Activated CD8-positive, alpha-beta memory T cell treated with anti-CD3 and anti-CD28 coated beads for 1 hour (primary cell): Measurements from ENCODE around the gene NFATC1.

Experiments
- DNase-seq, 2 donors: peaks; one replicate each; pipeline ENCODE4 v3.0.0-alpha.2; 2020; ENCODE audit warnings: low read depth in 1 of 2; ENCODE audit errors: extremely low read depth in 1 of 2

The NFATC1 gene

DNA sequence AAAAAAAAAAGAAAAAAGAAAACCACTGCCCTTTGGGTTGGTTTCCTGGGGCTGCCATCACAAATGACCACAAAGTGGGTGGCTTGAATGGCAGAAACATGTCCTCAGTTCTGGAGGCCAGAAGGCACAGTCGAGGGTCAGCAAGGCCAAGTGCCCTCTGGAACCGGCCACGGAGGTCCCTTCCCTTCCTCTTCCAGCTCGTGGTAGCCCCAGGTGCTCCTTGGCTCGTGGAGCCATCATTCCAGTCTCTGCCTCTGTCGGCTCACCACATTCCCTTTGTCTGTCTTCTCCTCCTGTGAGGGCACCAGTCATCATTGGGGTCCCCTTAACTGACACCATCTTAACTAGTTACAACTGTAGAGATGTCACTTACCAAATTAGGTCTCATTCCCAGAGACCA lies 8.5 kb upstream of the NFATC1 start:
- no peak for DNase-seq

DNA sequence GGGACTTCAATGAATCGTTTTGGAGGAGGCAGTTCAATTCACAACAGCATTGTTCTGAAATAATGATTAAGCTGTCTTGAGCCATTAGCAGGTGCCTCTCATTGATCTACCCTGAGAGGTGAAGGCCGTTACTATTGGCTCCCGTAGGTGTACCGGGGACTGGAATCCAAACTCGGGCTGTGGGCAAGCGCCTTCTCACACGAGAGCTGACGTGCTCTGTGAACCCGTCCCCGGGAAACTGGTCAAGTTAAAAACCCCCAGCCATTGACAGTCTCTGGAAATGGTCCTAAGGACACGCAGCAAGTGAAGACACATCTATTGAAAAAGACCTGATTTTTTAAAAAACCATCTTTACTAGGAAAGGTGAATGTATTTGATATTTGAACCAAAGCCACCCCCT lies 8.1 kb upstream of the NFATC1 start:
- DNase-seq, result no peak

DNA sequence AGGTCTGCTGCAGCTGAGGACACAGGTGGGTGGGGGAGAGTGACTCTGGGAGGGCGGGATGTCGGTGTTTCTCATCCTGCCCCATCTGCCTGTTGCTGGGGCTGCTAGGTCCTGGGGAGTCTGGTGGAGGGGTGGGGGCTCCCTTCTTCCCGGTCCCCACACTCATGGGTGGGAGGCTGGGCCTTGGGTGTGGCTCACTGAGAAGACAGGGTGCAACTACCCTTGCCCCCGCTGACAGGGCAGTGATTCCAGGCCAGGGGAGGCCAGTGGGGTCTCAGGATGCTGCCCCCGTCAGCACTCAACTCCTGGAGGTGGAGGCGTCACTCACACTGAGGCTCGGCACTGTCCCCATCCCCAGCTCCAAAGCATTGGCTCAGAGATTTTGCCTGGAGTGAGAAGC lies 7.7 kb upstream of the NFATC1 start:
- no peak for DNase-seq

DNA sequence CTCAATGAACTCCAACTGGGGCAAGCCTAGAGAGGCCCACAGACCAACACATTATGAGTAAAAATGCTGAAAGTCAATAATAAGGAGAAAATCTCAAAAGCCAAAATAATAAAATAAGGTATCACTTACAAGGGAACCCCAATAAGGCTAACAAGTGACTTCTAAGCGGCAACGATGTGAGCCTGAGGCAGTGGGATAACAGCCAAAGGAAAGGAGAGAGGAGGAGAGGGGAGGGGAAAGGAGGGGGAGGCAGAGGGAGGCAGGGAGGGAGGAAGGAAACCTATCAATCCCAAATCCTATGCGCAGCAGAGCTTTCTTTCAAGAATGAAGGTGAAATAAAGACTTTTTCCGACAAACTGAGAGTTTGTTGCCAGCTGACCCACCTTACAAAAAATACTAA lies 6.0 kb upstream of the NFATC1 start:
- DNase-seq, result no peak

DNA sequence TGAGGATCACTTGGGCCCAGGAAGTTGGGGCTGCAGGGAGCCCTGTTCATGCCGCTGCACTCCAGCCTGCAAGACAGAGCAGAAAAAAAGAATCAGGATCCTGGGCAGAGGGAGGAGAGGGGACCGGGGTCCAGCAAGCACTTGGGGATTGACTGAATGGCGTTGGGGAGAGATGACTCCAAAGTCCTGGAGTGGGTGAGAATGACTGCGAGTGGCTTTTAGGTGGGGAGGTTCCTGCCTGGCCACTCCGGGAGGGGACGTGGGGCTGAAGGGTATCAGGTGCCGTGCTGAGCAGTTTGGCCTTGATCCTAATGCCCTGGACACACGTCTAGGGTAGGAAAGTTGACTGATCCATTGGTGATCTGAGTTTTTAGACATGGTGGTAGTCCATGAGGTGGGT lies 3.5 kb upstream of the NFATC1 start:
- no peak for DNase-seq

DNA sequence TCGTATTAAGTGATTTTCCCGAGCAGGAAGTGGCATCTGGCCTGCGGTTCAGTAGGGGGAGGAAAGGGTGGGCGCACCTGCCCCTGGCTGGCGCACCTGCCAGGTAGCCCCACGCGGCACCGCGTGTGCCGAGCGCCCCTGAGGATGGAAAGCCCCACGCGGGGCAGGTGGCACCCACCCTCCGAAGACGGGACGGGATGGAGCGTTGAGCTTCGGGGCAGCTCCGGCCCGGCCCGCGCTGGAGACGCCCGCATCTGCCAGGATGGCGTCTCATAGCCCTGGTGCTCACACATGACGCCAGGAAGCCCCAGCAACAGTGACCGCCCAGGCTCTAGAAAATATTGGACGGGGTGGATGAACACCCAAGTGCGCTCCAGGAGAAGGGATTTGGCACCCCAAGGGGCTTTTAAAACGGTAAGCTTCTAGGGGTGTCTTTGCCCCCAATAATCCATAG lies 2.5 kb upstream of the NFATC1 start:
- no peak for DNase-seq

DNA sequence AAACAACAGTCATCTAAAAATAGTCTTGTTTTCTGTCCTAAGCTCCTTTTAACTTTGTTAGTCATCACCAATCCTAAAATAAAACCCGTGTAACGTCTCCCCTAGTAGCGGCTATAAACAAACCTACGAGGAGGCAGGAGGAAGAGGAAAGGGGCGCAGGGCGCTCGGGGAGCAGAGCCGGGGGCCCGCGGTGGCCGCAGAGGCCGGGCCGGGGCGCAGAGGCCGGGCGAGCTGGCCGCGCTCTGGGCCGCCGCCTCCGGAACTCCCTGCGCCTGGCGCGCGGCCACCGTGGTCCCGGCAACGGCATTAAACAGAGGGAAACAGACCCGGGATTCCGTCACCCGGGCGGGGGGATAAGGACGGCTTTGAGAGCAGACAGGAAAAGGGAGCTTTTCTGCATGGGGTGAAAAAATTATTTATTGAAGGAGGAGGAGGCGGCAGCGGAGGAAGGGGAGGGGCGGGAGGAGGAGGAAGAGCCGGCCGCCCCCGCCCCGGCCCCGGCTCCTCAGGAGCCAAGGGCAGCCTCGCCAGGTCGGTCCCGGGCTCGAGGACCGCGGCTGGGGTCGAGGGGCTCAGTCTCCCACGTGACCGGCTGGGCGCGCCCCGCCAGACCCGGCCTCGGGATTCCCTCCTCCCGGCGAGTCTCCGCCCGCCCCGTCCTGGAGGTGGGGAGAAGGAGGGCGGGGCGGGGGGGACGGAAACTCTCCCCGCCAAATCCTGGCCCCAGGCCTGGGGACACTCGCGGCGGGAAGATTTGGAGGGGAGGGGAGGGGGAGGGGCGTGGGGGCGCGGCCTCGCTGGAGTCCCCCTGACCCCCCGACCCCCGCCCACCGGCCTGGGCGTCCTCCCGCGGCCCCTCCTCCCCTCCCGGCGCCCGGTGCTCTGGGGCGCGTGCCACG lies 1.8 kb upstream of the NFATC1 start:
- no peak for DNase-seq

DNA sequence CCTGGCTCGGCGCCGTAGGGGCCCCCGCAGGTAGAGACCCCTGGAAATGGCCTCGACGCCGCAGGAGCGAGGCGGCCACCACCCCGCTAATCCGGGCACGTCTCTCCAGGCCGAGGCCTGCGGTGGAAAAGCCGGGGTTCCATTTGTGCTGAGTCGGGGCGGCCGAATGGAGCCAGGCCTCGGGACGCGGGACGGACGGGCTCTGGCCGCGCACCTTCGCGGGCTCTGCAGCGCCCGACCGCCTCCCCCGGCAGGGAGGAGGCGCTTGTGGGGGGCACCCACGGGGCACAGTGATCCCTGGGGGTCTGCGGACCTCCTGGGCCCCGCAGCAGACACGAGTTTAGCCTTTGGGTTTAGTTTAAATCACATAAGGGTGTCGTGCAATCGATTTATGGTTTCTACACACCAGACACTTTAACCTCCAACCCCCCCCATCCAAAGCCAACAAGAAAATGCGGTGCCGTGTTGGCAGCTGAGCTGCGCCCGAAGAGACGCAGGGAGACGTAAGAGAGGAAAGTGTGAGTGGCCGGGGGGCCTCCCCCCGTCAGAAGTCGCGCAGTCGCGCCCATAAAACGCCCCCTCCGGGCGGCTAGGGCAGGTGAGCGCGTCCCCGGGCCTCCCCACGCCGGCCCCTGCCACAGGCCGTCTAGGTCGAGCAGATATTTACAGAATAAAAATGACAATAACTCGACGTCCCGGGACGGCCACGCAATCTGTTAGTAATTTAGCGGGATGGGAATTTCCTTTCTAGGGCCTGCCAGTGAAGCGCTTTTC lies 1.0 kb upstream of the NFATC1 start:
- peak; percentile 52 to 53 for DNase-seq

DNA sequence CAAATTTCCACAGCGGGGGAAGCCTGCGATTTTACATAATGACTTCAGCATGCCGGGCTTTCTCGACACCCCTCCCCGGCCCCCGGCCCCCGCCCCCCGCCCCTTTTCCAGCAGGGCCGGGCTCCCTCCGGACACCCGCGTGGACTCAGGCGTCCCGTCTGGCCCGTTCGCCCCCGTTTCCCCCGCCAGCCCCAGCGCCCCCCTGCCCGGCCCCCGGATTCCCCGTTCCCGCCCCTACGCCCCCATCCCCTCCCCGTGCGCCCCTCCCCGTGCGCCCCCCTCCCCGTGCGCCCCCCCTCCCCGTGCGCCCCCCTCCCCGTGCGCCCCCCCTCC lies 456 bp upstream of the NFATC1 start:
- no peak for DNase-seq

DNA sequence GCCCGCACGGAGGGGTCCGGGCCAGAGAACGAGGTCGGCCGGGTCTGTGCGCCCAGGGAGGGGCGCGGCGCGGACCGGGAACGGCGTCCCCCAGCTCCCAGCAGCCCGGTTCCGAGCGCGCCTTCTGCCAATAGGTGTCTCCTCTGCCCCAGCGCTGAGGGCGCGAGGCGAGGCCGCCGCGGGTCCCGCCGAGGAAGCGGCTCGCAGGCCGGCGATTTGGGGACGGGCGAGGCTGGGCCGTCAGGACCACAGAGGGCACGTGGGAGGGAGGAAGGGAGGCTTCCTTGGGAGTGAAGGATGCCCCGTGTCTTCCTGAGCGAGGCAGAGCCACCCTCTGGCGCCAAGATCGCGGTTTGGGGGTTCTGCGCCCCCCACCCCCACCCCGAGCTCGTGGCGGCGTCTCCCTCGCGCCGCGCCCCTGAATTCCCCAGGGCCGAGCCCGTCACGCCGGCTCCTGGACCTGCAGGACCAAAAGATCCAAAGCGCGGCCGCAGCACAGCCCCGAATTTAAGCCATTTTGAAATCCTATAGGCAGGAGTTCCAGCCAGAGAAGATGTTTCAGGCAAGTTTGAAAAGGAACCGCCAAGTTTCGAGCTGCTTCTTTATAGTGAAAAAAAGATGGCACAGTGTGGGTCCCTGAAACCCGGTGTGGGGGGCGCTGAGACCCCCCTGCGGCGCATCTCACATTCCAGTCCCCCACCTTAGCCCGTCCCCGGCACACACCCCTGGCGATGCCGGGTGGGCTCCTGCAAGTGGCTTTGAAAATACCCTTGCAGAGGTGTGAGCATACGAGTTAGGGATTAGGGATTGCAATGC lies 909 bp downstream of the NFATC1 start:
- DNase-seq, result no peak

DNA sequence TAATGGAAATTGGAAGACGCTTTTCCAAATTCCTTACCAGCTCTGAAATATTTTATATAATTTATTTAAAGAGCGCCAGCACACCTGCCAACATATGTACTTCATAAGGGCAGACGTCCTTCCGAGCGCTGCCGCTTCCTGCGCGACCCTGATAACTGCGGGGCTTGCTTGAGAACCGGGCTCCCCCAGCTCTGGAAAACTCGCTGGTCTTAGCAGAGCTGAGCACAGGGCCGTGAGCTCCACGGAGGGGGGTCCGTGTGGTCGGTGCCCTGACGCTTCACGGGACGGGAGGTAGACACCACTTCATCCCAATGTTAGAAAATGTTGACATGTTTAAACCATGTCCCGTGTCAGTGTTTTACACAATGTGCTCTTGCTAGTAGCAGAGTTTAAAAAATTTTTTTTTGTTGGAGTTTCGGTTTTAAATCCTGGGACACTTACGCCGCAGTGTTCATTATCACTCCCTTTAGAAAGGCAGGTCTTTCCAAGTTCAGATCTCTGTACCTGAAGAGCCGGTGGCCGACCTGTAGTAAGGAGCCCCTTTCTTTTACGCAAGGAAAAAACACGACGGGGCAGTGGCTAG lies 1.6 kb downstream of the NFATC1 start:
- no peak for DNase-seq

DNA sequence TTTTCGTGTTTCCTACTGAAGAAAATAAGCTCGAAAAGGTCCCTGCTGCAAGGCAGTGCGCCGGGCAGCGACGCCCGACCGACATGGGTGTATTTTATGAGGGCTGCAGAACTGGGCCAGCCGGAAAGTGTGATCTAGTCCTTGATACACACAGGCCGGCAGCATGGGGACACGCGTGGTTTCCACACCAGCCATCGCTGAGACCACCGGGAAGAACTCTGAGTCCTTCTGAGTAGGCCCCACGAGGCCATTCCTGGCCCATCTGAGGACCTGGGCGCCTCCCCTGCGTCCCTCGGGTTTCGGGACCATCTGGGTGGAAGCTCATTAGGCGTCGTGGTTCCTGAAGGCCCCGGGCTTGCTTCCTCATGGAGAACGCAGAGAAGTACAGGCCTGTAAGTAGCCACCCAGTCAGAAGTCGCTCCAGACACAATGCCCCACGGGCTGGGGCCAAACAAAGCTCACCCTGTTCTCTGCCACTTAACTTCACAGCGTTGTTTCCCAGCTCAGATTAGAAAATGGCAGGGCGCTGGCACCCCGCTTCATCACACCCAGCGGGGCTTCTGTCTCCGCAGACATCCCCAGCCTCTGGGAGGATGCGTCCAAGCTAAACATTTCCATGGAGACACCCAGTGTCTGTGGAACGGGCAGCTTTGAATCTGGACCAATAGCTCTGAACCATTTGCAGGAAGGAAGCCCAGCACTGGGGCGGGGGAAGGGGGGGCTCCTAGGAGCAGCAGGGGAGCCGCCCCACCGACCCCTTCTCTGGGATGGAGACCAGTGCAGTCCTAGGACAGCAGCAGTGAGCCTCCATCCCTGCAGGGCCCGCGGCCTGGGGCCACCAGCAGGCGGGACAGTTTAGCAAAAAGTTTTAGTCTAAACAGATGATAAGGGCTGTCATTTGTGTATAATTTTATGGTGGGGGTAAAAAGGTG lies 2.4 kb downstream of the NFATC1 start:
- no peak for DNase-seq

DNA sequence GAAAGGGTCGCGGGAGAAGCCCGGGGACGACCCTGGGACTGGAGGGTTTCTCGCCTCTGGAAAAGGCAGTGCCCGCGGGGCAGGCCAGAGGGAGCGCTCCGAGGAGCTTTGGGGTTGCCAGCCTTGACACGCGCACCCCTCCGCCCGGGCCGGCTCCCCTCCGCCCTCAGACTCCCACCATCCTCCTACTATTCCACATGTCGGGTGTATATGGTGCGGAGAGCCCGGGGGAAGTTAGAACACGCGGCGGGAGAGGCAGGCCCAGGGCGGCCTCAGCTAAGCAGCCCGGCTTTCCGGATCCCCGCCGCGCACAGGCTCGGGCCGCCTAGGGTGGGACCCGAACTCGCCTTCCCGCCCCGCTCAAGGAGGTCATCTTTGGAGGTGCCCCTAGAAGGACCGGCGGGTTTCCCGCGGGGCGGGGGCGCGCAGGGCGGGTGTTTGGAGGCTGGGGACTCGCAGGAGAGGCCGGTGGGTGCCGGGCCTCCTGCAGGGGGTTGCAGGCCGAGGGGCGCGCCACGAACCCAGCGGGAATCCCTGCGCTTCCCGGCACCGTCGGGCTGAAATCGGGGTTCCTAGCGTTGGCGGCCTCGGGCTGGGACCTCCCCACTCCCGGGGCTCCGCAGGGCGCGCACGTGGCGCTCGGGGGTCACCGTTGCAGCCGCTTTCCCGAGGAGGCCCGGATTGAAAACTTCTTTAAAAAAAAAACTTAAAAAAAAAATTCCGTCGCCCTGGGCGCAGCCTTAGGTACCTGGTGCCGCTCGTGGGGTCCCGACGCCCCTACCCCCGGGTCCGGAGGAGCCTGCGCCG lies 3.7 kb downstream of the NFATC1 start:
- no peak for DNase-seq

DNA sequence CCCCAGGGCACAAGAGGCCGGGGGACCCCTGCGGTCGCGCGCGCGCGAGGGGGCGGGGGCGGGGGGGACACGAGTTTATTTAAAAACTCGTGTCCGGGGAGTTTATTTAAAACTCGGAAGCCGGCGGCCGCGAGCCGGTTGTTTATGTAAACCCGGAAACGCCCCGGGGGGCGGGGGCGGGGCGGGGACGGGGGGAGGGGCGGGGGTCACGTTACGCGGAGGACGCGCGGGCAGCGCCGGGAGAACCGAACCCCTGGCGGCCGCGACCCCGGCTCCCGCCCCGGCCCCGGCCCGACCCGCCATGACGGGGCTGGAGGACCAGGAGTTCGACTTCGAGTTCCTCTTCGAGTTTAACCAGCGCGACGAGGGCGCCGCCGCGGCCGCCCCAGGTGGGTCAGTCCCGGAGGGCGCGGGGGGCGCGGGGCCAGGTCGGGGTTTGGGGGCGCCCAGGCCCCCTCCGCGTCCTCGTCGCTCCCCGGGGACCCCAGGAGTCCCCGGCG lies 4.4 kb downstream of the NFATC1 start:
- peak in 1 of 2 donors; percentile 70 for DNase-seq

DNA sequence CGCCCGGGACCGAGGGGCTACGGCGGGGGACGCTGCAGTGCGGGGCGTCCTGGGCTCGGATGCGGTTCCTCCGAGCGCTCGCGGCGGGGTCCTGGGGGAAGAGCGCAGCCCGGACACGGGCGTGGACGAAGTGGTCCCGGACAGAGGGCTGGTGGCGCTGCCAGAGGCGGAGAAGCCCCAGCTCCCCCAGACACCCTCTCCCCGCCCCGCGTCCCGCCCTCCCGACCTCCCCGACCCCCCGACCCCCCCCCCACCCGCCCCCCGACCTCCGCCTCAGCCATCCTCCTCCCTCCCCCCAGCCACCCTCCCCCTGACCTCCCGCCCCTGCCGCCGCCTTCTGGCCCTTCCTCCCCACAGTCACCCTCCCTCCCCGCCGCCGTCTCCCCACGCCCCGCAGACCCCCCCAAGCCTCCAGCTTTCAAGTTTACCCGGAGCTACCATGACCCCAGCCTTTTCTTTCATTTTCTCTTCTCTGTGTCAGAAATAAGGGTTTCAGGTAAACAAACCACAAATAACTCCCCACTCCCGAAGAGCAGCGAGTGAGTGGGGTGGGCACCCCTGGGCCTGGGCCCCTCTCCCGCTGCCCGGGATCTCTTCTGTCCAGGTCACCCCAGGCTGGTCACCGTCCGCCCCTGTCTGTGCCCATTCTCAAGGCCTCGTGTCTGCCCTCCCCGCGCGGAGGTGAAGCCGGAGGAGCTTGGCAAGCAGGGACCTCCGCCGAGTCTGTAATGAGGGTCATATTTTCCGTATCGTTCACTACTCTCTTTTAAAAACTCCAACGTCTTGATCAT lies 5.1 kb downstream of the NFATC1 start:
- no peak for DNase-seq

DNA sequence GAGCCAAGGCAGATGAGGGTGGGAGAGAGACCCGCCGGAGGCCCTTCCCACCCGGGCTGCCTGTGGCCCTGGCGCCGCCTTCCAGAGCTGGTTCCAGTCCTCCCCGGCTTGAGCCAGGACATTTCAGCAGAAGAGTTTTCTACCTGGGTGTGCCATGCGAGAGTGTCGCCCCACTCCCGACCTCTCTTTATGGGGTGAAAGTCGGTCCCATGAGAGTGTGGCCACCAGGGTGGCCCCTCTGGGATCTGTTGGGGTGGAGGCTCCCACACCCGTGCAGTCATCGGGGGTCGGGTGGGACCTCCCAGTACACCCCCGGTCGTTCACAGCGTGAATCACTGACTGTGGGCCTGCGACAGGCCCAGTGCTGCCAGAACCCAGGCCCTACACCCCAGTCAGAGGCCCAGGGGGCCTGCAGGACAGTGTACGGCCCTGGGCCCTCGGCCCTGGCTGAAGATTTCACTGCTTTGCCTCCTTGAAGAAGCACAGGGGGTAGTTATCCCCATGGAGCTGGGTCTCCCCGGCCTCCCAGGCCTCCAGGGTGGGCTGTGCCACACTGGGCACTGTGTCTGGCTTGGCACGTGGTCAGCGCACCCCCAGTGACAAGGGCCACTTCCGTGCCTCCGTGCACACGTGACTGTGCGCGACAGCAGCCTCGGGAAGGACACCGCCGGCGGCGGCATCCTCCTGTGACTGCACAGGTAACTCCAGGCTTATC lies 5.9 kb downstream of the NFATC1 start:
- no peak for DNase-seq

DNA sequence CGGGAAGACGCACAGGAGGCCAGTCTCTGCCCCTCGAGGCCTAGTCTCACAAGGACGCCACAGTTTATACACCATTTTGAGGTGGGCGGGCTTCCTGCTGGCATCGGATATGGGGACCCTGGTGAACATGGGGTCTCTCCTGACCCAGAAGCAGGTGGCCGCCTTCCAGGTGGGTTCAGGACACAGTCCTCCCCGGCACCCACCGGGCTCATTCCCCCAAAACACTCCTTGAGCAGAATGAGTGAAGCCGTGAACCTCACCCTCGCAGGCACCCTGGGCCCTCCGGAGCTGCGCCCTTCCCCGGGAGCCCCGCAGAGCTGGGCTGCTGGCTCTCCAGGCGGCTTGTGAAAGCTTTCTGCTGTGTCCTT lies 6.5 kb downstream of the NFATC1 start:
- DNase-seq, result no peak
